HG02571 (cell line): ENCODE results near the gene PRR35.
A peak's percentile ranks its signal among the peaks of the same experiment; 100 is the strongest.

Experiments
- ATAC-seq: cut with Tn5 transposase; IDR thresholded peaks from one replicate; pipeline ENCODE4 v1.9.1; 2021; ENCODE audit warnings: mild to moderate bottlenecking, moderate library complexity; ENCODE audit not compliant: unreplicated experiment

PRR35 gene

GRCh38 chr16:527015-527903 lies 32.9 kb upstream of the PRR35 start, which contains the start of gene CAPN15:
TSS of gene CAPN15 (plus strand) at chr16:527712. CDS start at chr16:546839, 19,127 bp downstream.
- ATAC-seq, result peak; percentile 54

GRCh38 chr16:528111-529011 lies 31.8 kb upstream of the PRR35 start:
- ATAC-seq, result no peak

- ATAC-seq, result no peak
Observed at GRCh38 chr16:529012-529575, 31.1 kb upstream of the PRR35 start.

- no peak for ATAC-seq
Observed at GRCh38 chr16:530111-530817, 29.9 kb upstream of the PRR35 start.

- no peak for ATAC-seq
Observed at GRCh38 chr16:531494-532125, 28.6 kb upstream of the PRR35 start.

- ATAC-seq, result no peak
Observed at GRCh38 chr16:533391-534123, 26.6 kb upstream of the PRR35 start.

- ATAC-seq, result no peak
Observed at GRCh38 chr16:534135-534534, 26.1 kb upstream of the PRR35 start.

- ATAC-seq, result no peak
Observed at GRCh38 chr16:534856-535445, 25.2 kb upstream of the PRR35 start.

GRCh38 chr16:535446-536405 lies 24.5 kb upstream of the PRR35 start:
- ATAC-seq, result no peak

GRCh38 chr16:536746-537145 lies 23.4 kb upstream of the PRR35 start:
- no peak for ATAC-seq

GRCh38 chr16:537415-538335 lies 22.5 kb upstream of the PRR35 start:
- ATAC-seq, result no peak

GRCh38 chr16:539901-540530 lies 20.2 kb upstream of the PRR35 start:
- ATAC-seq, result no peak

- ATAC-seq, result no peak
Observed at GRCh38 chr16:540645-541340, 19.4 kb upstream of the PRR35 start.

- ATAC-seq, result no peak
Observed at GRCh38 chr16:543301-544164, 16.7 kb upstream of the PRR35 start.

GRCh38 chr16:544517-544916 lies 15.7 kb upstream of the PRR35 start:
- no peak for ATAC-seq
